GM21723 (cell line): ENCODE results near the gene ISOC2.
"Not testable (repeated sequence)": the region's sequence is repeated elsewhere in the genome, so short reads cannot be mapped to it uniquely, and the experiment has no call there.

Experiments
- ATAC-seq: cut with Tn5 transposase; IDR thresholded peaks from one replicate; pipeline ENCODE4 v1.9.1; 2021; ENCODE audit warnings: mild to moderate bottlenecking, moderate library complexity; ENCODE audit not compliant: unreplicated experiment

Gene ISOC2

GRCh38 chr19:55443045-55443823 lies 18.2 kb downstream of the ISOC2 start, which contains the start of gene SHISA7:
TSS of gene SHISA7 (minus strand) at chr19:55443300. CDS start at chr19:55442863, 437 bp downstream.
- no peak for ATAC-seq

- no peak for ATAC-seq
Measured at GRCh38 chr19:55442372-55442961, 19.0 kb downstream of the ISOC2 start.

- ATAC-seq = no peak
Measured at GRCh38 chr19:55441692-55442321, 19.6 kb downstream of the ISOC2 start.

- ATAC-seq = no peak
Measured at GRCh38 chr19:55441319-55441691, 20.1 kb downstream of the ISOC2 start.

GRCh38 chr19:55440411-55441105 lies 20.9 kb downstream of the ISOC2 start:
- no peak for ATAC-seq

GRCh38 chr19:55439052-55439451 lies 22.4 kb downstream of the ISOC2 start:
- ATAC-seq = no peak

- no peak for ATAC-seq
Measured at GRCh38 chr19:55437410-55437809, 24.0 kb downstream of the ISOC2 start.

GRCh38 chr19:55436847-55437246 lies 24.6 kb downstream of the ISOC2 start:
- ATAC-seq = no peak

- ATAC-seq = no peak
Measured at GRCh38 chr19:55435020-55435419, 26.4 kb downstream of the ISOC2 start.

- ATAC-seq = no peak
Measured at GRCh38 chr19:55434356-55434919, 27.0 kb downstream of the ISOC2 start.

GRCh38 chr19:55433292-55433691 lies 28.1 kb downstream of the ISOC2 start:
- no peak for ATAC-seq

GRCh38 chr19:55432241-55432959 lies 29.0 kb downstream of the ISOC2 start:
- ATAC-seq = no peak

GRCh38 chr19:55431183-55431582 lies 30.3 kb downstream of the ISOC2 start:
- ATAC-seq = no peak

- ATAC-seq = no peak
Measured at GRCh38 chr19:55426042-55426441, 35.4 kb downstream of the ISOC2 start.

GRCh38 chr19:55424518-55424917 lies 36.9 kb downstream of the ISOC2 start:
- ATAC-seq = no peak

GRCh38 chr19:55423225-55424005 lies 38.0 kb downstream of the ISOC2 start:
- no peak for ATAC-seq

GRCh38 chr19:55421281-55421680 lies 40.2 kb downstream of the ISOC2 start:
- ATAC-seq = not testable (repeated sequence)

- ATAC-seq = no peak
Measured at GRCh38 chr19:55419624-55420236, 41.7 kb downstream of the ISOC2 start.

GRCh38 chr19:55419103-55419502 lies 42.3 kb downstream of the ISOC2 start:
- no peak for ATAC-seq
